ENCODE measurements around the gene NBAS. TPM values are rescaled to one million over a fixed set of nuclear protein-coding genes. Genes with fewer than 3 reads are reported as not detected.

Gene NBAS
- total and polyA plus RNA-seq, 10 of the 15 experiments (the other 5 are each of a cell fraction or from before 2014, with no cell fraction given): 4.3 to 32.7 (median 20.8) TPM

DNA sequence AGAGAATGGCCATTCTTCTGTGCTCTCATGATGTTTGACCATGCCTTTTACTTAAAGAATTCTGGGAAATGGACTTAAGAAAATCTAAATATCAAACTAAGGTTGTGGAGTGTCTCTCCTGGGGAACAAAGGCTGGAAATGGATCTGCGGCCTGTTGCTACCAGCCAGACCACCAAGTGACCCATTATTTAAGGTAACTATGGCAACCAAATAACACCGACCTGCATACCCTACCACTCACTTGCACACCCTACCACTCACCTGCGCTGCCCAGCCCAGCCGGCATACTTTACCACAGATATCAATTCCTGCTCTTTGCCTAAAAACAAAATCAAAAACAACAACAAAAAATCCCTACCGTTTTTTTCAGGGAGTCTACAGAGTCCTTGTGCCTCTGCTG lies 203.2 kb downstream of the NBAS start:
- no peak overlapping the region for H3K4me3 ChIP-seq
- DNase-seq (ENCODE audit: low read depth, low spot score) (no peak), ATAC-seq (no peak), FAIRE-seq (no peak)
- H3K9me3 ChIP-seq (replicated peaks; ENCODE audit: control insufficient read depth, insufficient read depth, low read length): no peaks in the 10 kb centered on the region
- in situ Hi-C loops (cut with MboI) (no loop called here), intact Hi-C loops (cut with micrococcal nuclease; ENCODE audit: unreplicated experiment) (no loop called here)
- ChIA-PET SMC1A (ENCODE audit: uncharacterized antibody, unreplicated experiment) (no interaction called here), RAD21 (ENCODE audit: unreplicated experiment) (no interaction called here), POLR2A (no interaction called here), CTCF (no interaction called here)
- TF ChIP-seq ASH2L (IDR thresholded peaks at IDR 0.05; ENCODE audit: borderline replicate concordance, low read depth) (no peak), NFYB (IDR thresholded peaks at IDR 0.05; ENCODE audit: insufficient read depth, low read depth, low read length) (no peak), TARDBP (IDR thresholded peaks at IDR 0.05; ENCODE audit: borderline replicate concordance) (no peak), ATF7 (IDR thresholded peaks at IDR 0.05; ENCODE audit: low read depth) (no peak), MEF2A (IDR thresholded peaks at IDR 0.05; ENCODE audit: insufficient read depth, low read depth, low read length) (no peak), PAX5 (IDR thresholded peaks at IDR 0.05; ENCODE audit: borderline replicate concordance, low read depth, low read length) (no peak), YBX1 (IDR thresholded peaks at IDR 0.05) (no peak), FOS (IDR thresholded peaks at IDR 0.05; ENCODE audit: borderline replicate concordance, extremely low read depth, insufficient read length) (no peak), CEBPB (IDR thresholded peaks at IDR 0.05; ENCODE audit: borderline replicate concordance in 1 of 2, low read depth in 2 of 2, low read length in 2 of 2) (no peak)
- TF ChIP-seq, protein P1, sequence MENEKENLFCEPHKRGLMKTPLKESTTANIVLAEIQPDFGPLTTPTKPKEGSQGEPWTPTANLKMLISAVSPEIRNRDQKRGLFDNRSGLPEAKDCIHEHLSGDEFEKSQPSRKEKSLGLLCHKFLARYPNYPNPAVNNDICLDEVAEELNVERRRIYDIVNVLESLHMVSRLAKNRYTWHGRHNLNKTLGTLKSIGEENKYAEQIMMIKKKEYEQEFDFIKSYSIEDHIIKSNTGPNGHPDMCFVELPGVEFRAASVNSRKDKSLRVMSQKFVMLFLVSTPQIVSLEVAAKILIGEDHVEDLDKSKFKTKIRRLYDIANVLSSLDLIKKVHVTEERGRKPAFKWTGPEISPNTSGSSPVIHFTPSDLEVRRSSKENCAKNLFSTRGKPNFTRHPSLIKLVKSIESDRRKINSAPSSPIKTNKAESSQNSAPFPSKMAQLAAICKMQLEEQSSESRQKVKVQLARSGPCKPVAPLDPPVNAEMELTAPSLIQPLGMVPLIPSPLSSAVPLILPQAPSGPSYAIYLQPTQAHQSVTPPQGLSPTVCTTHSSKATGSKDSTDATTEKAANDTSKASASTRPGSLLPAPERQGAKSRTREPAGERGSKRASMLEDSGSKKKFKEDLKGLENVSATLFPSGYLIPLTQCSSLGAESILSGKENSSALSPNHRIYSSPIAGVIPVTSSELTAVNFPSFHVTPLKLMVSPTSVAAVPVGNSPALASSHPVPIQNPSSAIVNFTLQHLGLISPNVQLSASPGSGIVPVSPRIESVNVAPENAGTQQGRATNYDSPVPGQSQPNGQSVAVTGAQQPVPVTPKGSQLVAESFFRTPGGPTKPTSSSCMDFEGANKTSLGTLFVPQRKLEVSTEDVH (IDR thresholded peaks at IDR 0.05; ENCODE audit: low read depth, partially characterized antibody): no peak
- TF ChIP-seq, protein P2, sequence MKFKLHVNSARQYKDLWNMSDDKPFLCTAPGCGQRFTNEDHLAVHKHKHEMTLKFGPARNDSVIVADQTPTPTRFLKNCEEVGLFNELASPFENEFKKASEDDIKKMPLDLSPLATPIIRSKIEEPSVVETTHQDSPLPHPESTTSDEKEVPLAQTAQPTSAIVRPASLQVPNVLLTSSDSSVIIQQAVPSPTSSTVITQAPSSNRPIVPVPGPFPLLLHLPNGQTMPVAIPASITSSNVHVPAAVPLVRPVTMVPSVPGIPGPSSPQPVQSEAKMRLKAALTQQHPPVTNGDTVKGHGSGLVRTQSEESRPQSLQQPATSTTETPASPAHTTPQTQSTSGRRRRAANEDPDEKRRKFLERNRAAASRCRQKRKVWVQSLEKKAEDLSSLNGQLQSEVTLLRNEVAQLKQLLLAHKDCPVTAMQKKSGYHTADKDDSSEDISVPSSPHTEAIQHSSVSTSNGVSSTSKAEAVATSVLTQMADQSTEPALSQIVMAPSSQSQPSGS (IDR thresholded peaks at IDR 0.05; ENCODE audit: low read length): no peak
- H3K4me2 ChIP-seq (ENCODE audit: control insufficient read depth, insufficient read depth): no peak overlapping the region
- no TSS peak for BruUV-seq (replicated peaks)
- 0 out of 4 replicates have a peak, but pooled peaks cover 0 to 1% of the 10 kb centered on the region in 2 experiments for H3K36me3 ChIP-seq (ENCODE audit: control insufficient read depth in 2 of 2, insufficient read depth in 2 of 2, low read length in 1 of 2)
- H2AFZ ChIP-seq (ENCODE audit: control insufficient read depth, low read depth, low read length): no peak overlapping the region
- H3K27me3 ChIP-seq (replicated peaks in 1 of 2; ENCODE audit: control insufficient read depth in 2 of 2, insufficient read depth in 2 of 2, low read length in 1 of 2): no peaks in the 10 kb centered on the region
- H3K4me1 ChIP-seq (ENCODE audit: control insufficient read depth, insufficient read depth, low read length): no peaks in the 10 kb centered on the region
- H4K20me1 ChIP-seq (ENCODE audit: control insufficient read depth, insufficient read depth): no peaks in the 10 kb centered on the region
- H3K27ac ChIP-seq (ENCODE audit: control insufficient read depth, insufficient read depth): no peak overlapping the region
- no peaks in the 10 kb centered on the region for H3K79me2 ChIP-seq (ENCODE audit: control insufficient read depth, insufficient read depth, low read length)
- 76% methylated on average over 5 of the region's 5 CpGs for WGBS (ENCODE audit: insufficient coverage, insufficient replicate concordance, low lambda C conversion rate, missing lambda C conversion rate)
- H3K9ac ChIP-seq (ENCODE audit: control insufficient read depth, insufficient read depth, low read length): no peak overlapping the region

Measured in GM12878 (cell line).